Chondrocyte (in vitro differentiated cells): Measurements from ENCODE around the gene STPG4. TPM values are rescaled to one million over a fixed set of nuclear protein-coding genes. Genes with fewer than 3 reads are reported as not detected.

Source experiments
- DNase-seq: peaks from one replicate; pipeline ENCODE4 v3.0.0; 2021; ENCODE audit warnings: mixed read lengths, low spot score
- H3K27ac Mint-ChIP-seq: one replicate; pipeline ENCODE4 v1.8.0; 2021; ENCODE audit warnings: mild to moderate bottlenecking, moderate library complexity, mixed read lengths; ENCODE audit not compliant: unreplicated experiment
- H3K27me3 Mint-ChIP-seq: 2 replicates; pipeline ENCODE4 v1.8.0; 2021; ENCODE audit warnings: low read depth, mixed read lengths
- H3K36me3 Mint-ChIP-seq: 2 replicates; pipeline ENCODE4 v1.8.0; 2021; ENCODE audit warnings: low read depth, mixed read lengths
- H3K4me1 Mint-ChIP-seq: 2 replicates; pipeline ENCODE4 v1.8.0; 2021; ENCODE audit warnings: low read depth, mild to moderate bottlenecking, mixed read lengths
- H3K4me3 Mint-ChIP-seq: one replicate; pipeline ENCODE4 v1.8.0; 2021; ENCODE audit warnings: mild to moderate bottlenecking, moderate library complexity, mixed read lengths; ENCODE audit not compliant: unreplicated experiment
- H3K9me3 Mint-ChIP-seq: 2 replicates; pipeline ENCODE4 v1.8.0; 2021; ENCODE audit warnings: low read depth, mixed read lengths
- CTCF ChIP-seq: fragments of 200-600 bp; sonication (generic); IDR thresholded peaks from 2 replicates; pipeline ENCODE4 v1.5.0; 2021; ENCODE audit warnings: antibody characterized with exemption, mild to moderate bottlenecking, moderate library complexity
- total RNA-seq: library from RNA; stranded (reverse); gene quantifications from 3 replicates; pipeline ENCODE4 v1.2.1, GENCODE V29; 2021

STPG4 gene
- total RNA-seq, 1 donor from 2014 or later: 0.25 TPM

GRCh38 chr2:47064106-47064505 is 91.0 kb downstream of the STPG4 start:
- TF ChIP-seq CTCF: no peak
- Mint-ChIP-seq H3K9me3 (no peaks in the 10 kb centered on the region), H3K4me1 (peaks cover 62% of the 10 kb centered on the region), H3K27ac (peak overlapping the region; percentile 51), H3K36me3 (peaks cover 1% of the 10 kb centered on the region), H3K27me3 (no peaks in the 10 kb centered on the region), H3K4me3 (no peak overlapping the region)
- DNase-seq: no peak

DNA sequence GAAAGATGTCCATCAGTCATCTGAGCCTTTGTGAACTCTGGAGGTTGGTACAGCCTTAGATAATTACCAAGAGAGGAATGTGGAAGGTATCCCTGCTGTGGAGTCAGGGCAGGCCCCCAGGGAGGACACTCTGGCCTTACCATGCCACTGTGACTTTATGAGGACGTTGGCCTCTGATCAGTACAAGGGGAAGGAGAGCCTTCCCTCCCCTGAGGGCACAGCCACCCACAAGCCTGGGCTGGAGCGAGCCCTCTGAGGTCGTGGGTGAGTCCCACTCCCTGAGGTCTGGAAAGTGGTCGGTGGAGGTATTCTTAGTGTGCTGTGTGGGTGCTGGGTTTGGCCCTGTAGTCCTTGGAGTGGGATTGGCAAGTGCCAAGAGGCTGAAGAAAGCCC is 91.6 kb downstream of the STPG4 start:
- Mint-ChIP-seq H3K27ac (no peak overlapping the region), H3K4me3 (no peak overlapping the region)

GRCh38 chr2:47062681-47063537 is 92.2 kb downstream of the STPG4 start:
- H3K4me3 Mint-ChIP-seq: no peak overlapping the region
- no peaks in the 10 kb centered on the region for H3K27me3 Mint-ChIP-seq
- no peak for TF ChIP-seq CTCF
- peaks cover 1% of the 10 kb centered on the region for H3K36me3 Mint-ChIP-seq
- peaks cover 59% of the 10 kb centered on the region for H3K4me1 Mint-ChIP-seq
- no peaks in the 10 kb centered on the region for H3K9me3 Mint-ChIP-seq
- H3K27ac Mint-ChIP-seq: peak overlapping the region; percentile 38
- DNase-seq: no peak

More for the DNA sequence above, 91.6 kb downstream of the STPG4 start:
- no peak for TF ChIP-seq CTCF
- no peaks in the 10 kb centered on the region for H3K27me3 Mint-ChIP-seq
- H3K9me3 Mint-ChIP-seq: no peaks in the 10 kb centered on the region
- no peak for DNase-seq
- peaks cover 59% of the 10 kb centered on the region for H3K4me1 Mint-ChIP-seq
- peaks cover 1% of the 10 kb centered on the region for H3K36me3 Mint-ChIP-seq

GRCh38 chr2:47061944-47062678 is 93.0 kb downstream of the STPG4 start:
- Mint-ChIP-seq H3K27ac (no peak overlapping the region), H3K4me1 (peaks cover 59% of the 10 kb centered on the region)

More at GRCh38 chr2:47061944-47062678, 93.0 kb downstream of the STPG4 start:
- Mint-ChIP-seq H3K36me3 (peaks cover 1% of the 10 kb centered on the region), H3K4me3 (no peak overlapping the region), H3K9me3 (no peaks in the 10 kb centered on the region), H3K27me3 (no peaks in the 10 kb centered on the region)
- no peak for DNase-seq
- TF ChIP-seq CTCF: no peak
